ENCODE data around the gene RBM47. TPM values are rescaled to one million over a fixed set of nuclear protein-coding genes. Genes with fewer than 3 reads are reported as not detected.

The RBM47 gene
- total and polyA plus RNA-seq, 2 donors (not counting 1 experiment from before 2014, with no cell fraction given), result 5.6 to 12.9 TPM

DNA sequence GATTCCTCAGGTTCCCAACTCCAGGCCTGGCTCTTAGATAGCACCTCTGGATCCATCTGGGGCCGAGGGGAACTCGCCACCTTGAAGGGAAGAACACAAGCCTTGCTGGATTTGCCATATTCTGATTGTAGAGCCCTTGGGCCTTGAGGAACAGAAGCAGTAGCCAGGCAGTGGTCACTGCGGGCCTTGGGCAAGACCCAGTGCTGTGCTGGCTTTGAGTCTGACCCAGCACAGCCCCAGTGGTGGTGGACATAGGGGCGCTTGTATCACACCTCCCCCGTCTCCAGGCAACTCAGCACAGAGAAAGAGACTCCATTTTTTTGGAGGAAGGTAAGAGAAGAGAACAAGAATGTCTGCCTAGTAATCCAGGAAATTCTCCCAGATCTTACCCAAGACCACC is 249.0 kb downstream of the RBM47 start:
- DNase-seq (no peak), ATAC-seq (ENCODE audit: low read depth) (no peak)
- Histone ChIP-seq H3K27ac (ENCODE audit: low read length in 2 of 2) (no peak overlapping the region), H3K36me3 (replicated peaks in 1 of 2; ENCODE audit: control extremely low read depth in 1 of 2, control insufficient read depth in 1 of 2, extremely low read depth in 1 of 2, insufficient read depth in 2 of 2, low read length in 1 of 2) (no peaks in the 10 kb centered on the region), H2AFZ (ENCODE audit: insufficient read depth, low read depth, low read length, poor library complexity, severe bottlenecking) (no peak overlapping the region), H3K79me2 (ENCODE audit: control insufficient read depth, insufficient read depth, low read length) (no peaks in the 10 kb centered on the region), H4K20me1 (ENCODE audit: control insufficient read depth, insufficient read depth, low read length, poor library complexity, severe bottlenecking) (no peaks in the 10 kb centered on the region), H3K27me3 (replicated peaks in 1 of 4; ENCODE audit: control extremely low read depth in 1 of 4, control insufficient read depth in 3 of 4, insufficient read depth in 4 of 4, low read length in 3 of 4) (no peaks in the 10 kb centered on the region), H3K4me2 (replicated peaks; ENCODE audit: low read depth, low read length, poor library complexity, severe bottlenecking) (no peak overlapping the region), H3K4me1 (ENCODE audit: control insufficient read depth in 2 of 2, insufficient read depth in 2 of 2, low read length in 2 of 2) (no peaks in the 10 kb centered on the region), H3K9ac (ENCODE audit: low read length) (no peak overlapping the region), H3K4me3 (ENCODE audit: control extremely low read depth in 1 of 5, extremely low read depth in 1 of 5, insufficient read depth in 1 of 5, low read depth in 2 of 5, low read length in 4 of 5) (no peak overlapping the region), H3K9me3 (ENCODE audit: control extremely low read depth in 1 of 3, control insufficient read depth in 2 of 3, insufficient read depth in 1 of 3, low read length in 2 of 3) (no peaks in the 10 kb centered on the region)
- intact Hi-C loops (cut with micrococcal nuclease), result no loop called here
- Mint-ChIP-seq H3K27me3 (peaks cover 6% of the 10 kb centered on the region), H3K4me3 (no peak overlapping the region), H3K27ac (no peak overlapping the region), H3K9me3 (ENCODE audit: insufficient read depth) (no peaks in the 10 kb centered on the region), H3K4me1 (no peaks in the 10 kb centered on the region)
- TF ChIP-seq, protein P1, sequence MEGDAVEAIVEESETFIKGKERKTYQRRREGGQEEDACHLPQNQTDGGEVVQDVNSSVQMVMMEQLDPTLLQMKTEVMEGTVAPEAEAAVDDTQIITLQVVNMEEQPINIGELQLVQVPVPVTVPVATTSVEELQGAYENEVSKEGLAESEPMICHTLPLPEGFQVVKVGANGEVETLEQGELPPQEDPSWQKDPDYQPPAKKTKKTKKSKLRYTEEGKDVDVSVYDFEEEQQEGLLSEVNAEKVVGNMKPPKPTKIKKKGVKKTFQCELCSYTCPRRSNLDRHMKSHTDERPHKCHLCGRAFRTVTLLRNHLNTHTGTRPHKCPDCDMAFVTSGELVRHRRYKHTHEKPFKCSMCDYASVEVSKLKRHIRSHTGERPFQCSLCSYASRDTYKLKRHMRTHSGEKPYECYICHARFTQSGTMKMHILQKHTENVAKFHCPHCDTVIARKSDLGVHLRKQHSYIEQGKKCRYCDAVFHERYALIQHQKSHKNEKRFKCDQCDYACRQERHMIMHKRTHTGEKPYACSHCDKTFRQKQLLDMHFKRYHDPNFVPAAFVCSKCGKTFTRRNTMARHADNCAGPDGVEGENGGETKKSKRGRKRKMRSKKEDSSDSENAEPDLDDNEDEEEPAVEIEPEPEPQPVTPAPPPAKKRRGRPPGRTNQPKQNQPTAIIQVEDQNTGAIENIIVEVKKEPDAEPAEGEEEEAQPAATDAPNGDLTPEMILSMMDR (IDR thresholded peaks at IDR 0.05), result no peak
- TF ChIP-seq EZH2 (IDR thresholded peaks at IDR 0.05; ENCODE audit: borderline replicate concordance, insufficient read depth, low read depth, low read length, poor library complexity, severe bottlenecking), result no peak
- 100% methylated on average over 3 of the region's 5 CpGs for WGBS (ENCODE audit: insufficient coverage)
- ChIA-PET POLR2A (no interaction called here), CTCF (interaction anchor here (0.5 kb wide), 1 partner anchor 51 kb away, joined by 3 read pairs; no protein-coding TSS in a partner anchor)

DNA sequence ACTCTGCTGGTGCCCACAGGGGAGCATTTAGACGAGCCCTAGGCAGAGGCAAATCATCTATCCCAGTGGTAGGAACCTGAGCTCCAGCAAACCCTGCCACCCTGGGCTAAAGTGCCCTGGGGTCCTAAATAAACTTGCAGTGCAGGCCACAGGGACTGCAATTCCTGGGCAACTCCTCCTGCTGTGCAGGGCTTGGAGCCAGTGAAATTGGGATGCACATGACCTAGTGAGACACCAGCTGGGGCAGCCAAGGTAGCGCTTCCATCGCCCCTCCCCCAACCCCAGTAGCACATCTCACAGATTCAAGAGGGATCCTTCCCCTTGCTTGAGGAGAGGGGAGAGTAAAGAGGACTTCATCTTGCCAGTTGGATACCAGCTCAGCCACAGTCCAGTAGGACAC is 250.4 kb downstream of the RBM47 start:
- 92% methylated on average over 1 of the region's 3 CpGs for WGBS (ENCODE audit: insufficient coverage)
- H3K9me3 ChIP-seq (ENCODE audit: control extremely low read depth in 1 of 3, control insufficient read depth in 2 of 3, insufficient read depth in 1 of 3, low read length in 2 of 3), result no peaks in the 10 kb centered on the region
- no peak for TF ChIP-seq EZH2 (IDR thresholded peaks at IDR 0.05; ENCODE audit: borderline replicate concordance, insufficient read depth, low read depth, low read length, poor library complexity, severe bottlenecking)
- TF ChIP-seq, protein P1 (IDR thresholded peaks at IDR 0.05), result no peak
- intact Hi-C loops (cut with micrococcal nuclease), result no loop called here
- no peaks in the 10 kb centered on the region for H3K27me3 ChIP-seq (replicated peaks in 1 of 4; ENCODE audit: control extremely low read depth in 1 of 4, control insufficient read depth in 3 of 4, insufficient read depth in 4 of 4, low read length in 3 of 4)
- no peak overlapping the region for H3K4me3 Mint-ChIP-seq
- no peak for ATAC-seq (ENCODE audit: low read depth)
- no peaks in the 10 kb centered on the region for H3K36me3 ChIP-seq (replicated peaks in 1 of 2; ENCODE audit: control extremely low read depth in 1 of 2, control insufficient read depth in 1 of 2, extremely low read depth in 1 of 2, insufficient read depth in 2 of 2, low read length in 1 of 2)
- no peaks in the 10 kb centered on the region for H4K20me1 ChIP-seq (ENCODE audit: control insufficient read depth, insufficient read depth, low read length, poor library complexity, severe bottlenecking)
- H3K9ac ChIP-seq (ENCODE audit: low read length), result no peak overlapping the region
- no peak overlapping the region for H3K27ac Mint-ChIP-seq
- no peaks in the 10 kb centered on the region for H3K4me1 Mint-ChIP-seq
- H3K27me3 Mint-ChIP-seq, result peaks cover 6% of the 10 kb centered on the region
- no peaks in the 10 kb centered on the region for H3K79me2 ChIP-seq (ENCODE audit: control insufficient read depth, insufficient read depth, low read length)
- no peak overlapping the region for H3K4me2 ChIP-seq (replicated peaks; ENCODE audit: low read depth, low read length, poor library complexity, severe bottlenecking)
- ChIA-PET POLR2A (interaction anchor here (0.6 kb wide), 1 partner anchor 72 kb away, joined by 7 read pairs; no protein-coding TSS in a partner anchor), CTCF (interaction anchor here (0.5 kb wide), 1 partner anchor 13 kb away, joined by 3 read pairs; no protein-coding TSS in a partner anchor)
- H2AFZ ChIP-seq (ENCODE audit: insufficient read depth, low read depth, low read length, poor library complexity, severe bottlenecking), result no peak overlapping the region
- no peaks in the 10 kb centered on the region for H3K4me1 ChIP-seq (ENCODE audit: control insufficient read depth in 2 of 2, insufficient read depth in 2 of 2, low read length in 2 of 2)
- no peak overlapping the region for H3K27ac ChIP-seq (ENCODE audit: low read length in 2 of 2)
- no peak for DNase-seq
- no peaks in the 10 kb centered on the region for H3K9me3 Mint-ChIP-seq (ENCODE audit: insufficient read depth)
- no peak overlapping the region for H3K4me3 ChIP-seq (ENCODE audit: control extremely low read depth in 1 of 5, extremely low read depth in 1 of 5, insufficient read depth in 1 of 5, low read depth in 2 of 5, low read length in 4 of 5)

Measured in B cell (primary cell).